SK-N-SH (cell line): ENCODE results near the gene SDCCAG8. TPM values are rescaled to one million over a fixed set of nuclear protein-coding genes. Genes with fewer than 3 reads are reported as not detected.
A peak's percentile ranks its signal among the peaks of the same experiment; 100 is the strongest.

ENCODE experiments used
- CTCF ChIA-PET: fragments of 300-600, 350-600 bp; formaldehyde crosslinking; extraction: SDS; loops from one replicate; lab custom pipeline; 2021; lab: Yijun Ruan, JAX
- POLR2A ChIA-PET: fragments of 350-600 bp; sonication (Branson Sonifier 250); formaldehyde crosslinking; extraction: SDS; loops from one replicate; lab custom pipeline; 2020; ENCODE audit warnings: antibody characterized with exemption, inconsistent platforms; lab: Yijun Ruan, JAX
- DNase-seq: peaks from one replicate; pipeline ENCODE4 v3.0.0; 2012
- H2AFZ ChIP-seq: fragments of 200-600 bp; sonication (generic); 2 replicates; pipeline ENCODE4 v1.8.1; 2016; ENCODE audit warnings: antibody characterized with exemption, mild to moderate bottlenecking, low read depth
- H3F3A ChIP-seq: fragments of 200-600 bp; sonication (generic); replicated peaks from 2 replicates; pipeline ENCODE3; 2016; ENCODE audit warnings: antibody characterized with exemption, mild to moderate bottlenecking; ENCODE audit not compliant: insufficient read depth
- H3K27ac ChIP-seq, 2 experiments: fragments of 200-500 bp in 1 of 2; fragments of 200-600 bp in 1 of 2; sonication (Bioruptor generic) in 1 of 2; sonication (generic), shearing (Covaris generic) in 1 of 2; 2 replicates each; pipeline versions ENCODE4 v1.5.1 to v1.6.1; 2014 to 2016; ENCODE audit warnings: low read depth in 2 of 2, inconsistent platforms in 1 of 2, low read length in 1 of 2, mild to moderate bottlenecking in 1 of 2, mixed read lengths in 1 of 2
- H3K27me3 ChIP-seq: fragments of 200-600 bp; sonication (generic), shearing (Covaris generic); 2 replicates; pipeline ENCODE4 v1.6.1; 2016; ENCODE audit warnings: mixed run types; ENCODE audit not compliant: insufficient read depth
- H3K36me3 ChIP-seq, 2 experiments: fragments of 200-500 bp in 1 of 2; fragments of 200-600 bp in 1 of 2; sonication (Bioruptor generic) in 1 of 2; sonication (generic) in 1 of 2; replicated peaks in 1 of 2; 2 replicates each; pipeline versions ENCODE3 to v1.5.1; 2014 to 2016; ENCODE audit warnings: low read length in 1 of 2, mild to moderate bottlenecking in 1 of 2; ENCODE audit not compliant: insufficient read depth in 2 of 2, control insufficient read depth in 1 of 2
- H3K4me1 ChIP-seq, 2 experiments: fragments of 200-500 bp in 1 of 2; fragments of 200-600 bp in 1 of 2; sonication (Bioruptor generic) in 1 of 2; sonication (generic), shearing (Covaris generic) in 1 of 2; 2 replicates each; pipeline versions ENCODE4 v1.5.1 to v1.6.1; 2014 to 2016; ENCODE audit warnings: low read depth in 1 of 2, low read length in 1 of 2, mixed run types in 1 of 2; ENCODE audit not compliant: insufficient read depth in 2 of 2, control insufficient read depth in 1 of 2
- H3K4me2 ChIP-seq: fragments of 200-600 bp; sonication (generic), shearing (Covaris generic); 2 replicates; pipeline ENCODE4 v1.6.1; 2017; ENCODE audit warnings: mixed run types
- H3K4me3 ChIP-seq, 2 experiments: fragments of 200-500 bp in 1 of 2; fragments of 200-600 bp in 1 of 2; sonication (Bioruptor generic) in 1 of 2; sonication (generic), shearing (Covaris generic) in 1 of 2; 2 replicates each; pipeline versions ENCODE4 v1.5.1 to v1.8.1; 2014 to 2016; ENCODE audit warnings: low read depth in 2 of 2, inconsistent platforms in 1 of 2, low read length in 1 of 2, mild to moderate bottlenecking in 1 of 2, mixed read lengths in 1 of 2, moderate library complexity in 1 of 2
- H3K79me2 ChIP-seq: fragments of 200-600 bp; sonication (generic); 2 replicates; pipeline ENCODE4 v1.8.1; 2017; ENCODE audit warnings: mild to moderate bottlenecking; ENCODE audit not compliant: insufficient read depth
- H3K9ac ChIP-seq: fragments of 200-600 bp; sonication (generic); 2 replicates; pipeline ENCODE4 v1.6.1; 2017; ENCODE audit warnings: mixed run types
- H3K9me2 ChIP-seq: fragments of 200-600 bp; sonication (generic); 2 replicates; pipeline ENCODE4 v1.6.1; 2017; ENCODE audit warnings: mixed run types
- H3K9me3 ChIP-seq: fragments of 200-600 bp; sonication (generic); 2 replicates; pipeline ENCODE4 v1.6.1; 2017; ENCODE audit warnings: mixed run types, mild to moderate bottlenecking, moderate library complexity
- H4K20me1 ChIP-seq: fragments of 200-600 bp; sonication (generic); 2 replicates; pipeline ENCODE4 v1.6.1; 2017; ENCODE audit warnings: mild to moderate bottlenecking, mixed run types; ENCODE audit not compliant: insufficient read depth
- EP300 ChIP-seq, 2 experiments: IDR thresholded peaks; 2 replicates each; pipeline versions ENCODE4 v1.4.0 to v1.6.1; 2012; ENCODE audit warnings: borderline replicate concordance in 1 of 2, low read depth in 1 of 2, low read length in 1 of 2
- FOXJ3 ChIP-seq: sonication (generic); formaldehyde crosslinking; IDR thresholded peaks from 2 replicates; pipeline ENCODE4 v1.5.1; 2020; ENCODE audit warnings: mild to moderate bottlenecking, missing genetic modification reagents
- GABPA ChIP-seq: IDR thresholded peaks from 2 replicates; pipeline ENCODE4 v1.4.0; 2012; ENCODE audit warnings: low read depth, mild to moderate bottlenecking
- JUND ChIP-seq: IDR thresholded peaks from 2 replicates; pipeline ENCODE4 v1.4.0; 2012
- MEF2A ChIP-seq: IDR thresholded peaks from 2 replicates; pipeline ENCODE4 v1.4.0; 2012; ENCODE audit warnings: low read depth, borderline replicate concordance
- MXI1 ChIP-seq: IDR thresholded peaks from 2 replicates; pipeline ENCODE4 v1.6.1; 2012; ENCODE audit warnings: mild to moderate bottlenecking, low read depth, low read length, improper control_type of control experiment
- NFIC ChIP-seq: IDR thresholded peaks from 2 replicates; pipeline ENCODE4 v1.4.0; 2012; ENCODE audit warnings: borderline replicate concordance
- POLR2AphosphoS5 ChIP-seq: IDR thresholded peaks from 2 replicates; pipeline ENCODE4 v1.6.1; 2012; ENCODE audit warnings: low read depth, low read length
- RFX5 ChIP-seq: IDR thresholded peaks from 2 replicates; pipeline ENCODE4 v1.6.1; 2012; ENCODE audit warnings: mild to moderate bottlenecking, improper control_type of control experiment, low read length
- SIN3A ChIP-seq: IDR thresholded peaks from 2 replicates; pipeline ENCODE4 v1.6.1; 2012; ENCODE audit warnings: low read depth, mild to moderate bottlenecking, low read length, moderate library complexity, borderline replicate concordance
- TAF1 ChIP-seq: IDR thresholded peaks from 2 replicates; pipeline ENCODE4 v1.6.1; 2012; ENCODE audit warnings: low read depth, mild to moderate bottlenecking, low read length, moderate library complexity, borderline replicate concordance
- TCF12 ChIP-seq: IDR thresholded peaks from 2 replicates; pipeline ENCODE4 v1.4.0; 2012
- TEAD4 ChIP-seq: IDR thresholded peaks from 2 replicates; pipeline ENCODE4 v1.4.0; 2012; ENCODE audit warnings: mild to moderate bottlenecking, borderline replicate concordance; ENCODE audit not compliant: insufficient read depth
- WGBS: methylation state at CpG from one replicate; pipeline ENCODE4 v1.1.6; 2017; ENCODE audit warnings: low lambda C conversion rate; 5-methylcytosine and 5-hydroxymethylcytosine counted together
- polyA plus RNA-seq, 3 experiments: library from polyadenylated mRNA; depleted of rRNA; stranded (reverse); fragments of >200 nt; gene quantifications; 2 replicates each; pipeline ENCODE4 v1.2.3, GENCODE V29; 2012
- TF ChIP-seq, protein P1 (sequence below): IDR thresholded peaks from 2 replicates; pipeline ENCODE4 v1.4.0; 2012; ENCODE audit warnings: low read depth
- TF ChIP-seq, protein P2 (sequence below): IDR thresholded peaks from 2 replicates; pipeline ENCODE4 v1.4.0; 2012; ENCODE audit warnings: low read depth, borderline replicate concordance
- TF ChIP-seq, protein P3 (sequence below): fragments of 150-350 bp; IDR thresholded peaks from 2 replicates; pipeline ENCODE4 v1.6.1; 2016; ENCODE audit warnings: mild to moderate bottlenecking, low read depth, low read length
- TF ChIP-seq, protein P4 (sequence below): IDR thresholded peaks from 2 replicates; pipeline ENCODE4; 2012

Gene SDCCAG8
- polyA plus RNA-seq, 1 of the 3 experiments (the other 2 are of a cell fraction) = 22.7 TPM

DNA sequence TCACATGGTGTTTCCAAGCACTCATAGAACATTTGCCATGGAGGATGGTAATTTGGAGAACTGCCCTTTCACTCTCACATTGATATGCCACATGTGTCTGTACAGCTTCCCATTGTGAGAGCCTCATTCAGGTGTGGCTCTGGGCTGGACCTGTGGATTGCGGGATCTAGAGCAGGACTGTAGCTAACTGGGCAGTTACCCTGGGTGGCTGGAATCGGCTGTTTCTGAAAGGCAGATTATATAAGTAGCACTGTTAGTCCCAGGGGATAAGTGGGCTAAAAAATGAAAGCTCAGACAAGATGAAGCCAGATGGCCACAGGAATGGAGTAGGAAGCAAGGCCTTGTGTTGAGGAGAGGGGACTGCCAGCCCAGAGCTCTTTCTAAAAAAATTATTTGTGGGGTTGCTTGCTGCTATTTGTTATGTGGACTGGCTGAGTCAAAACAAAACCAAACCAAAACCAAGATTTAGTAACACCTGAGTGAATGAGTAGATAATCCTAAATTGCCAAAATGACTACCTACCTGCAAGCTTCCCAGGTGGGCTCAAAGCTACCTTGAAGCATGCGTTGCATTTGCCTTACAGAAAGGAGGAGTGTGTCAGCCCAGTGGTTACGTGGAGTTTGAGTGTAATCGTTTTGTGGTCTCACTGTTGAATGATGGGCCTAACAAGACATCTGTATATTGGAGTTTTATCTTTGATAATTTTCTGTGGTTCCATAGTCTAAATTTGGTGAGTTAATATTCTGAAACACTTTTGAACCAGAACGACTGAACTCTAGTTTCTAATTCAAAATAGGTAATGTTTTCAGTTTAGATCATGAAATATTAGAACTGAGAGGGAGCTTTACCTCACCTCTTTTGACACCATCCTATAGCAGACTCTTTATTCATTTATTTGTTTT lies 58.0 kb downstream of the SDCCAG8 start (continued):
- TF ChIP-seq GABPA = no peak

DNA sequence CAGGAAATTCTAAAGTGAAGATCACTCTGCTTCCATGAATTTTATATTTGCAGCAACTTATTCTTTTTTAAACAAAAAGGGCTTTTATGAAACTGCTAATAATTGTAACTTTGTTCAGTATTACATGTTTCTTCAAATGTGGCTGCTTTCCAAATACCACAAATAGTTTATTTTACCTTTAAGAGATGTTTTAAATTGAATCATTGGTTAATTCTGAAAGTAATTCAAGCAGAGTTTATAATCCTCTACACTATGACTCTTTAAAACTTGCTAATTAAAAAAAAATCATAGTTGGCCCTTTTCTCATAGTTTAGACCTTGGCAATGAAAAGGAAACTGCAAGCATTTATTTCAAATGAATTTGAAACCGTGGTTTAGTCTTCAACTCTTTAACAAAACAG lies 59.6 kb downstream of the SDCCAG8 start:
- Histone ChIP-seq H4K20me1 (no peaks in the 10 kb centered on the region), H3K79me2 (no peaks in the 10 kb centered on the region; the same call in none of the 2 replicates), H3K9ac (no peak overlapping the region), H3K4me2 (no peak overlapping the region), H3F3A (peaks cover 5% of the 10 kb centered on the region), H3K27me3 (no peaks in the 10 kb centered on the region), H3K9me2 (no peaks in the 10 kb centered on the region), H3K36me3 (peaks cover 31 to 45% of the 10 kb centered on the region in 2 experiments), H2AFZ (no peak overlapping the region), H3K27ac (peak overlapping the region in 1 of 2 experiments; percentile 23; a peak in 1 of 4 replicates), H3K4me3 (no peak overlapping the region), H3K9me3 (no peaks in the 10 kb centered on the region), H3K4me1 (peaks cover 0 to 3% of the 10 kb centered on the region in 2 experiments; a peak in 1 of 4 replicates)
- TF ChIP-seq NFIC = peak; percentile 17; the same call in 1 of the 2 replicates
- TF ChIP-seq, protein P1, sequence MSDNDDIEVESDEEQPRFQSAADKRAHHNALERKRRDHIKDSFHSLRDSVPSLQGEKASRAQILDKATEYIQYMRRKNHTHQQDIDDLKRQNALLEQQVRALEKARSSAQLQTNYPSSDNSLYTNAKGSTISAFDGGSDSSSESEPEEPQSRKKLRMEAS = no peak
- 73% methylated on average over 1 of the region's 1 CpG for WGBS
- no peak for DNase-seq
- ChIA-PET POLR2A (no interaction called here), CTCF (interaction anchor here (1.5 kb wide), 1 partner anchor 28 kb away, joined by 3 read pairs; no protein-coding TSS in a partner anchor)

DNA sequence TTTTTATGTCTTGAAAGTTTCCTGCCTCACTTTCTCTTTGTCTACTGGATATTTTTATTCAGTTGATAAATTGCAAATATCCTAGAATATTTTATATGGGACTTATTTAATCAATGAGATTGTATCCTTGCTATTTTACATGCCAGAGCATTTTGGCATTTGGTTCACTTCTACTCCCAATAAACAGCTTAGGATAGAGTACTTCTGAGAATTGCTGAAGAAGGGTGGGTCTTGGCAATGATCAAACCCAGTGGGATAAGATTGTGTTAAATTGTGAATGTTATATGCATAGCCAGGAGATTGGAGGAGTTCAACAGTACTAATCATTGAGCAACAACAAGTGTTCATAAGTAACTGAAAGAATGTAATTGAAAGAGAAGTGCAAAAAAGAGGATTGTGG lies 60.1 kb downstream of the SDCCAG8 start:
- Histone ChIP-seq H3K79me2 (no peaks in the 10 kb centered on the region; the same call in none of the 2 replicates), H4K20me1 (no peaks in the 10 kb centered on the region), H3K27me3 (no peaks in the 10 kb centered on the region), H3K9ac (no peak overlapping the region), H2AFZ (no peak overlapping the region), H3K27ac (peak overlapping the region in 1 of 2 experiments; percentile 23; a peak in 1 of 4 replicates), H3K4me3 (no peak overlapping the region), H3K4me1 (peaks cover 0 to 3% of the 10 kb centered on the region in 2 experiments; a peak in 1 of 4 replicates), H3F3A (peaks cover 5% of the 10 kb centered on the region), H3K9me2 (no peaks in the 10 kb centered on the region), H3K36me3 (peaks cover 27 to 40% of the 10 kb centered on the region in 2 experiments), H3K4me2 (no peak overlapping the region), H3K9me3 (no peaks in the 10 kb centered on the region)
- ChIA-PET CTCF (no interaction called here), POLR2A (no interaction called here)
- TF ChIP-seq, protein P2, sequence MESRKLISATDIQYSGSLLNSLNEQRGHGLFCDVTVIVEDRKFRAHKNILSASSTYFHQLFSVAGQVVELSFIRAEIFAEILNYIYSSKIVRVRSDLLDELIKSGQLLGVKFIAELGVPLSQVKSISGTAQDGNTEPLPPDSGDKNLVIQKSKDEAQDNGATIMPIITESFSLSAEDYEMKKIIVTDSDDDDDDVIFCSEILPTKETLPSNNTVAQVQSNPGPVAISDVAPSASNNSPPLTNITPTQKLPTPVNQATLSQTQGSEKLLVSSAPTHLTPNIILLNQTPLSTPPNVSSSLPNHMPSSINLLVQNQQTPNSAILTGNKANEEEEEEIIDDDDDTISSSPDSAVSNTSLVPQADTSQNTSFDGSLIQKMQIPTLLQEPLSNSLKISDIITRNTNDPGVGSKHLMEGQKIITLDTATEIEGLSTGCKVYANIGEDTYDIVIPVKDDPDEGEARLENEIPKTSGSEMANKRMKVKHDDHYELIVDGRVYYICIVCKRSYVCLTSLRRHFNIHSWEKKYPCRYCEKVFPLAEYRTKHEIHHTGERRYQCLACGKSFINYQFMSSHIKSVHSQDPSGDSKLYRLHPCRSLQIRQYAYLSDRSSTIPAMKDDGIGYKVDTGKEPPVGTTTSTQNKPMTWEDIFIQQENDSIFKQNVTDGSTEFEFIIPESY = no peak
- TF ChIP-seq RFX5 (no peak), MEF2A (no peak), SIN3A (no peak), TEAD4 (no peak), FOXJ3 (CRISPR knock-in tag) (no peak), TCF12 (no peak), POLR2AphosphoS5 (no peak), TAF1 (no peak), JUND (no peak), MXI1 (no peak), EP300 (IDR thresholded peaks at IDR 0.05; ENCODE audit: borderline replicate concordance in 1 of 2, low read depth in 1 of 2, low read length in 1 of 2) (no peak)
- TF ChIP-seq, protein P3, sequence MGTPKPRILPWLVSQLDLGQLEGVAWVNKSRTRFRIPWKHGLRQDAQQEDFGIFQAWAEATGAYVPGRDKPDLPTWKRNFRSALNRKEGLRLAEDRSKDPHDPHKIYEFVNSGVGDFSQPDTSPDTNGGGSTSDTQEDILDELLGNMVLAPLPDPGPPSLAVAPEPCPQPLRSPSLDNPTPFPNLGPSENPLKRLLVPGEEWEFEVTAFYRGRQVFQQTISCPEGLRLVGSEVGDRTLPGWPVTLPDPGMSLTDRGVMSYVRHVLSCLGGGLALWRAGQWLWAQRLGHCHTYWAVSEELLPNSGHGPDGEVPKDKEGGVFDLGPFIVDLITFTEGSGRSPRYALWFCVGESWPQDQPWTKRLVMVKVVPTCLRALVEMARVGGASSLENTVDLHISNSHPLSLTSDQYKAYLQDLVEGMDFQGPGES = no peak
- TF ChIP-seq, protein P4, sequence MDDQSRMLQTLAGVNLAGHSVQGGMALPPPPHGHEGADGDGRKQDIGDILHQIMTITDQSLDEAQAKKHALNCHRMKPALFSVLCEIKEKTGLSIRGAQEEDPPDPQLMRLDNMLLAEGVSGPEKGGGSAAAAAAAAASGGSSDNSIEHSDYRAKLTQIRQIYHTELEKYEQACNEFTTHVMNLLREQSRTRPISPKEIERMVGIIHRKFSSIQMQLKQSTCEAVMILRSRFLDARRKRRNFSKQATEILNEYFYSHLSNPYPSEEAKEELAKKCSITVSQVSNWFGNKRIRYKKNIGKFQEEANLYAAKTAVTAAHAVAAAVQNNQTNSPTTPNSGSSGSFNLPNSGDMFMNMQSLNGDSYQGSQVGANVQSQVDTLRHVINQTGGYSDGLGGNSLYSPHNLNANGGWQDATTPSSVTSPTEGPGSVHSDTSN = no peak
- no peak for DNase-seq
